Small intestine (tissue), 7 donors: ENCODE measurements around the gene ADAMTS19. TPM values are rescaled to one million over a fixed set of nuclear protein-coding genes. Genes with fewer than 3 reads are reported as not detected.
A peak's percentile ranks its signal among the peaks of the same experiment; 100 is the strongest.

Experiments used
- DNase-seq, 2 donors: peaks; one replicate each; pipeline versions ENCODE4 v3.0.0 to v3.0.0-alpha.2; 2013
- FAIRE-seq: peaks from 2 replicates; lab custom pipeline; 2012; peaks lifted over from hg19 to GRCh38; lab: Jason Lieb, UNC
- H3K27ac ChIP-seq, 3 donors: one replicate each; pipeline ENCODE4 v1.5.1; 2013; ENCODE audit warnings: low read length in 2 of 3, mild to moderate bottlenecking in 2 of 3, control low read depth in 1 of 3, inconsistent platforms in 1 of 3, low read depth in 1 of 3, moderate library complexity in 1 of 3
- H3K27me3 ChIP-seq, 3 donors: one replicate each; pipeline ENCODE4 v1.6.1; 2013; ENCODE audit warnings: low read length in 3 of 3, inconsistent platforms in 1 of 3; ENCODE audit not compliant: control insufficient read depth in 3 of 3, insufficient read depth in 3 of 3
- H3K36me3 ChIP-seq, 3 donors: one replicate each; pipeline ENCODE4 v1.6.1; 2013; ENCODE audit warnings: low read length in 3 of 3, inconsistent platforms in 1 of 3, low read depth in 1 of 3, mild to moderate bottlenecking in 1 of 3, moderate library complexity in 1 of 3; ENCODE audit not compliant: control insufficient read depth in 3 of 3, insufficient read depth in 2 of 3
- H3K4me1 ChIP-seq, 3 donors: one replicate each; pipeline ENCODE4 v1.6.1; 2013; ENCODE audit warnings: low read length in 2 of 3, inconsistent platforms in 1 of 3, low read depth in 1 of 3, mild to moderate bottlenecking in 1 of 3, moderate library complexity in 1 of 3; ENCODE audit not compliant: control insufficient read depth in 3 of 3, insufficient read depth in 2 of 3
- H3K4me3 ChIP-seq, 3 donors: one replicate each; pipeline ENCODE4 v1.5.1; 2013; ENCODE audit warnings: low read length in 3 of 3, control low read depth in 1 of 3, inconsistent platforms in 1 of 3, low read depth in 1 of 3, mild to moderate bottlenecking in 1 of 3, moderate library complexity in 1 of 3
- H3K9me3 ChIP-seq, 2 donors: one replicate each; pipeline ENCODE4 v1.6.1; 2013; ENCODE audit warnings: low read depth in 1 of 2, low read length in 1 of 2; ENCODE audit not compliant: control insufficient read depth in 2 of 2, insufficient read depth in 1 of 2
- WGBS, 3 donors: extraction: QIAGEN DNeasy Blood & Tissue Kit; methylation state at CpG; one replicate each; pipeline ENCODE4 v1.1.7; 2013; 5-methylcytosine and 5-hydroxymethylcytosine counted together
- polyA plus RNA-seq, 4 donors: library from polyadenylated mRNA; stranded (reverse) in 3 of 4; unstranded in 1 of 4; fragments of 200-250 nt in 3 of 4; fragments of 120-200 nt in 1 of 4; gene quantifications; one replicate each; pipeline versions ENCODE4 v1.2.1 to v1.2.3, GENCODE V29; 2013
- donor health status: healthy with polysubstance abuse.
- donor health status: control.
- donor health status: control.
- donor health status: Bipolar disorder and iron deficiency.
- donor health status: healthy.

ADAMTS19 gene
- polyA plus RNA-seq, 4 donors: 0.28 to 2.5 TPM; not detected in 2

DNA sequence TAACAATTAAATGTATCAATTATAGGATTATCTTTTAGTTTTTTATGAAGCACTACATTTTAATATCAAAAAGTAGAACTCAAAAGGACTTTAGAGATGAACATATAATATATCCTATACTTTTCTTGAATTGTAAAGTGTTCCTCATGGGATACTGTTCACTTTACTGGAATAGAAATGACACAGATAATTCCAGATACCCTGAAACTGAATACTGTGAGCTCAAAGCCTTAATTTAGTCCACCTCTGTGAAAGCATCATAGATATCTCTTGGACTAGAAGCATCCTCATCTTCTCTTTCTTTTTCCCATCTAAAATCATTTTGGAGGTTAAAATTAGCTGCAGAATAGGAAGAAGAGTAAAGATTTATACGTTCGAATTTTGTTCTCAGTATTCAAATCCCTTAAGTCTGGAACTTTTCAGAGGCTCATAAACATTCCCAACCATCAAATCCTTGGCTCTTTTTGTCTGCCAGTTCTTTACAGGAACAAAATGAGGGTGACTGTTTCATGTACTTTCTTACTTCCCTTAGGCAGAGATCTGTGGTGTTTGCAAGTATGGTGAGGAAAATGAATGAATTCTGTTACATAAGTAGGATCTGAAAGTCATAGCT is 49.4 kb downstream of the ADAMTS19 start:
- no peak for DNase-seq
- no peaks in the 10 kb centered on the region for H3K4me1 ChIP-seq
- H3K36me3 ChIP-seq: no peaks in the 10 kb centered on the region
- H3K9me3 ChIP-seq: no peaks in the 10 kb centered on the region
- no peak overlapping the region for H3K27ac ChIP-seq
- 74 to 93% (median 84%) methylated on average over 2 of the region's 2 CpGs for WGBS, 3 donors
- H3K27me3 ChIP-seq: no peaks in the 10 kb centered on the region
- no peak overlapping the region for H3K4me3 ChIP-seq
- no peak for FAIRE-seq

DNA sequence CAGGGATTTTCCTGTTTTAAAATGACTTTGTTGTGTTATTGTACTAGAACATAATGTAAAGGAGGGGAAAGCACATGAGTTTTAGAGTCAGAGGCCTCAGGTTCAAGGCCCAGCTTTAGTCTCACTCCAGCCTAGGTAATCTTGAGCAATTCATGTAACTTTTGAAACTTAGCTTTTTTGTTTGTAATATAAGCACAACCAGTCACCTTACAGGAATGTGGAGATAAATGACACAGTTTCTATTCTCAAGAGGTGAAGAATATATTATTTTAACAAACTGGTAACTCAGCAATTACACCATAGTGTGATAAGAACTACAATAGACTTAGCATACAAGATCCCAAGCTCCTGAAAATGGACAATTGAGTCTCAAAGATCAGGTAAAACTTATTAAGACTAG is 51.2 kb downstream of the ADAMTS19 start:
- Histone ChIP-seq H3K4me3 (no peak overlapping the region), H3K36me3 (no peaks in the 10 kb centered on the region), H3K4me1 (no peaks in the 10 kb centered on the region), H3K9me3 (no peaks in the 10 kb centered on the region), H3K27me3 (no peaks in the 10 kb centered on the region), H3K27ac (no peak overlapping the region)
- no peak for DNase-seq
- FAIRE-seq: no peak

DNA sequence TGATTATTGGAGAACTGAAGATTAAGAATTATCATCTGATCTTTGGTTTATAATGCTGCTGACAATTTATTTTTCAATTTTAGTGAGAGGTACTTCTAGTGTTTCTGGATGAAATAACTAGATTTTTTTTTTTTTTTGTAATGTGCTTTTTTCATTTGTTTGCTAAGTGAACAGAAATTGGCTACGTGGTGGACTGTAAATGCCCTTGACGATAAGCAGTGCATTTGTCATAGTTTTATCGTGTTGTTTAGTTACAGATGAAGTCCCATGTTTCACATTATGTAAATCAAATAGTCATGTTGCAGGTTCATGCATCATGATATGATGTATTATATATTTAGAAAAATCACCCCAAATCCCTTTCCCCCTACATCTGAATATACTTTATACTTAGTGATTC is 81.0 kb downstream of the ADAMTS19 start:
- WGBS, 3 donors: 72 to 90% (median 79%) methylated on average over 3 of the region's 3 CpGs
- DNase-seq (no peak), FAIRE-seq (peak; percentile 33)
- no peak overlapping the region for H3K27ac ChIP-seq
- H3K36me3 ChIP-seq: no peaks in the 10 kb centered on the region
- no peaks in the 10 kb centered on the region for H3K27me3 ChIP-seq
- H3K9me3 ChIP-seq: no peaks in the 10 kb centered on the region
- H3K4me3 ChIP-seq: no peak overlapping the region
- no peaks in the 10 kb centered on the region for H3K4me1 ChIP-seq

DNA sequence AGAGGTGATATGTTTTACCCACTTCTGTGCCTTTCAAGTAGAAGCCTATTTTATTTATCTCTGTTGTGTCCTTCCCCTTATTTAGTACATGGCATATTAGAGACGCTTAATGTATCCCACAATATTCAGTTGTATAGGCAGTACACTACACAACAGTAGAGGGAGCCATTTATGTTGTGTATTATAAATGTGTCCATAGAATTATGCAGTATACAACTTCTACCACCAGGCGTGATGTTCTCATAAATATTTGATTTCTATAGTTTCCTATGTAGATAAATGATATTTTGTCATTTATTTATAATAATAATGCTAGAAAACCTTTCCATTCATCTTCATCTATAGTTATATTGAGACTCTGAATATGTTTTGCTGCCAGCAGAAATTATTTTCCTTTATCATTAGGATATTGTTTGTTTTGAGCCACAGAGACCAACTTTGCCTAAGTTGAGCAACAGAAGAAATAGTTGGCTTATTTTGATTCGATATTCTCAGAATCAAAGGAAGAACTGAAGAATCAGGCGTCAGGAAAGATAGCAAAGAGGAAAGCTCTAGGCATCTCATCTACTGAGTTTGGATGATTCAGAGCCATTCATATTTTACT is 81.7 kb downstream of the ADAMTS19 start:
- WGBS, 3 donors: 77 to 82% (median 79%) methylated on average over 4 of the region's 4 CpGs
- no peak for FAIRE-seq
- no peaks in the 10 kb centered on the region for H3K36me3 ChIP-seq

DNA sequence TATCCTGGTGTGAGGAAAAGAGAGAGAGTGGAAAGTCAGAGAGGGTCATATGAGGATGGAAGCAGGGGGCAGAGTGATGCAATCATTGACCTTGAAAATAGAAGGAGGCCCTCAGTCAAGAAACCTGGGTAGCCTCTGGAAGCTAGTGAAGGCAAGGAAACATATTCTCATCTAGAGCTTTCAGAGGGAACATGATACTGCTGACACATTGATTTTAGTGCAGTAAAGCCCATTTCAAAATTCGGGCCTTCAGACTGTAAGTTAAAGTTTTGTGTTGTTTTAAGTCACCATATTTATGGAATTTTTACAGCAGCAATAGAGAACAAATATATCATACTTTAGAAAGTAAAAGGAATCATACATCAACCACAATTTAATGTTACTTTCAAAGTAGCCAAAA is 87.0 kb downstream of the ADAMTS19 start:
- no peaks in the 10 kb centered on the region for H3K36me3 ChIP-seq
- no peaks in the 10 kb centered on the region for H3K27me3 ChIP-seq
- FAIRE-seq: no peak
- no peaks in the 10 kb centered on the region for H3K9me3 ChIP-seq
- no peak overlapping the region for H3K27ac ChIP-seq
- WGBS, 3 donors: 70 to 85% (median 81%) methylated on average over 1 of the region's 1 CpG
- no peaks in the 10 kb centered on the region for H3K4me1 ChIP-seq
- H3K4me3 ChIP-seq: no peak overlapping the region
- DNase-seq: no peak

More for the DNA sequence above, 81.7 kb downstream of the ADAMTS19 start:
- Histone ChIP-seq H3K4me1 (no peaks in the 10 kb centered on the region), H3K27me3 (no peaks in the 10 kb centered on the region), H3K27ac (no peak overlapping the region), H3K9me3 (no peaks in the 10 kb centered on the region), H3K4me3 (no peak overlapping the region)
- no peak for DNase-seq

DNA sequence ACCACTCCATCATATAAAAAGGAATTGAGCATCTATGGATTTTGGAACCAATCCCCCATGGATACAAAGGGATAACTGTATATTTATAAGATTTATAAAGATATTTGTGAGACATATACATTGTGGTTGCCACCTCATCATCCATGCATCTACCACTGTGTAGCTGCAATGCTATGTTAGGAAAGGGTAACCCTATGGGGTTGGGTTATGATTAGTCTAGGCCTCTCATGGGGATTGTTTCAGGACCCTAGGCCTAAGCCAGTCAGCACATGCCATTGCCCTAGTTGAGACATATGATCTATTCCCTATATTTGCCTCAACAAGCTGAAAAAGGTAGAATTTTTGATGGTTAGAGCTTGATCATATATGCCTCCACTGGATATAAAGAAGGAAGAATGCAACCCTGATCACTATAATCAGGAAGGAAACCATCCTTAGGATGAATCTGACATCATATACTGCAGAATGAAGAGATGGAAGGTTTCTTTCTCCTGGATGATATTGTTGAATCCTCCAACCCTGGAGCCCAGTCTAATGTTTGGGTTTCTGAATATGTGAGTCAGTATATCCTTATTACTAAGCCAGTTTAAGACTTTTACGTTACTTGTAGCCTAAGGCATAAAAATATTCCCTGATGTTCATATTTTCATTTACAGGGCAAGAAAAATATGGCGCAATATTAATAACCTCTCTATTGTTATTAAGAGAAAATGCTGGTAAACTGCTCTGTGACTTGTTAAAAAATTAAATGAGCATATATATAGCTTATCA is 94.2 kb downstream of the ADAMTS19 start:
- Histone ChIP-seq H3K36me3 (no peaks in the 10 kb centered on the region), H3K9me3 (no peaks in the 10 kb centered on the region), H3K27me3 (no peaks in the 10 kb centered on the region), H3K27ac (no peak overlapping the region), H3K4me1 (no peaks in the 10 kb centered on the region), H3K4me3 (no peak overlapping the region)
- DNase-seq (no peak), FAIRE-seq (no peak)
- WGBS, 3 donors: 84 to 89% (median 89%) methylated on average over 2 of the region's 2 CpGs

DNA sequence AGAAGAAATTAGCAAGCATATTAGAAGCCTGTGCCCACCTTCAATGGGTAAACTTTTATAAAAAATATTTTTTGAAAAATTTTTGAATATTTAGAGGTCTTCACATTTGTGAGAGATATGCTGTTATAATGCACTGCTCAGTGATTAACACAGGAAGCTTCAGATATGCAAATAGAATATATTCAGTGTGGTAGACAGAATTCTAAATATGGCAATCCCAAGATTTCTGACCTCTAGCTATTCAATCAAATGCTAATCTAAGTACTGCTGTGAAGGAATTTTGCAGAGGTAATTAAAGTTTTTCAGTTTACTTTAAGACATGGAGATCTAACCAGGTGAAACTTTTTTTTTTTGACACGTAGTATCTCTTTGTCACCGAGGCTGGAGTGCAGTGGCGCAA is 103.5 kb downstream of the ADAMTS19 start:
- Histone ChIP-seq H3K4me3 (no peak overlapping the region), H3K36me3 (no peaks in the 10 kb centered on the region), H3K27me3 (no peaks in the 10 kb centered on the region), H3K9me3 (no peaks in the 10 kb centered on the region), H3K4me1 (no peaks in the 10 kb centered on the region), H3K27ac (no peak overlapping the region)
- no peak for DNase-seq
- FAIRE-seq: no peak
- WGBS, 3 donors: 89 to 93% (median 91%) methylated on average over 3 of the region's 3 CpGs

DNA sequence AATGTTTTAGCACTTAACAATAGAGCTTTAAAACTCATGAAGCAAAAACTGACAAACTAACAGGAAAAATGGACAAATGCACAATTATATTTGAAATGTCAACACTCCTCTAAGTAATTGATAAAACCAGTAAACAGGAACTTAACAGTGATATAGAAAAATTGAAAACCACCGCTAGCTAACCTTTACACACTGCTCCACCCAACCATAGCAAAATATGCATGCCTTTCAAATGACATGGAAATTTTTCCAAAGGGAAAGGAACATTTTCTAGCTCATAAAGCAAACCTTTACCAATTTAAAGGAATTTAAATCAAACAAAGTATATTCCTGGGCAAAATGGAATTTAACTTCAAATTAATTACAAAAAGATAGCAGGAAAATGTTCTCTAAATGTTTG is 109.2 kb downstream of the ADAMTS19 start:
- DNase-seq (no peak), FAIRE-seq (no peak)
- Histone ChIP-seq H3K4me3 (no peak overlapping the region), H3K27ac (no peak overlapping the region), H3K4me1 (no peaks in the 10 kb centered on the region), H3K27me3 (no peaks in the 10 kb centered on the region), H3K36me3 (no peaks in the 10 kb centered on the region), H3K9me3 (no peaks in the 10 kb centered on the region)
- WGBS, 3 donors: 90 to 96% (median 91%) methylated on average over 1 of the region's 1 CpG
